ENCODE results near the gene MICB.
"Not testable (repeated sequence)": the region's sequence is repeated elsewhere in the genome, so short reads cannot be mapped to it uniquely, and the experiment has no call there.

MICB gene

GRCh38 chr6:31548544-31548873, 50.6 kb downstream of the MICB start:
- Histone ChIP-seq H3K79me2 (ENCODE audit: low read length) (peaks cover 6% of the 10 kb centered on the region), H3K9ac (ENCODE audit: low read length) (no peak overlapping the region), H3K9me2 (replicated peaks; ENCODE audit: insufficient read depth, low read length) (no peaks in the 10 kb centered on the region), H3K27me3 (replicated peaks; ENCODE audit: insufficient read depth, low read length) (no peaks in the 10 kb centered on the region), H3K27ac (ENCODE audit: low read length) (no peak overlapping the region), H2AFZ (ENCODE audit: low read length) (no peak overlapping the region), H3K9me3 (replicated peaks; ENCODE audit: insufficient read depth, low read length) (no peaks in the 10 kb centered on the region), H3K4me3 (ENCODE audit: low read length) (no peak overlapping the region), H3K4me1 (ENCODE audit: low read length) (peaks cover 9% of the 10 kb centered on the region), H3K4me2 (ENCODE audit: low read depth, low read length) (peak overlapping the region; percentile 67; the same call in 1 of the 2 replicates), H3K36me3 (replicated peaks; ENCODE audit: insufficient read depth, low read length) (no peaks in the 10 kb centered on the region), H4K20me1 (ENCODE audit: insufficient read depth, low read length) (no peaks in the 10 kb centered on the region), H3F3A (ENCODE audit: insufficient read depth, low read length) (0 out of 2 replicates have a peak, but pooled peaks cover 6% of the 10 kb centered on the region)
- TF ChIP-seq EZH2 (optimal IDR thresholded peaks at IDR 0.05; ENCODE audit: low read depth, low read length) (no peak), EZH2phosphoT487 (IDR thresholded peaks at IDR 0.05; ENCODE audit: low read length) (no peak), CTCF (IDR thresholded peaks at IDR 0.05; ENCODE audit: low read length) (no peak)
- no peak for DNase-seq

- not testable (repeated sequence) for H3K36me3 ChIP-seq (replicated peaks; ENCODE audit: insufficient read depth, low read length); H3K4me3 ChIP-seq (ENCODE audit: low read length); H3K9ac ChIP-seq (ENCODE audit: low read length); H2AFZ ChIP-seq (ENCODE audit: low read length); H3K4me2 ChIP-seq (ENCODE audit: low read depth, low read length); H3K27ac ChIP-seq (ENCODE audit: low read length); H3K27me3 ChIP-seq (replicated peaks; ENCODE audit: insufficient read depth, low read length); H3K9me2 ChIP-seq (replicated peaks; ENCODE audit: insufficient read depth, low read length); H3F3A ChIP-seq (ENCODE audit: insufficient read depth, low read length); H4K20me1 ChIP-seq (ENCODE audit: insufficient read depth, low read length); H3K4me1 ChIP-seq (ENCODE audit: low read length); H3K79me2 ChIP-seq (ENCODE audit: low read length); H3K9me3 ChIP-seq (replicated peaks; ENCODE audit: insufficient read depth, low read length)
- TF ChIP-seq CTCF (IDR thresholded peaks at IDR 0.05; ENCODE audit: low read length) = peak; percentile 52
- DNase-seq = peak; percentile 21
These were observed 53.4 kb downstream of the MICB start for GRCh38 chr6:31551371-31551770.

GRCh38 chr6:31556307-31556706, 58.4 kb downstream of the MICB start:
- no peak for DNase-seq
- H3K27me3 ChIP-seq (replicated peaks; ENCODE audit: insufficient read depth, low read length) = no peaks in the 10 kb centered on the region
- H3K9me3 ChIP-seq (replicated peaks; ENCODE audit: insufficient read depth, low read length) = no peaks in the 10 kb centered on the region
- no peaks in the 10 kb centered on the region for H3K9me2 ChIP-seq (replicated peaks; ENCODE audit: insufficient read depth, low read length)
- no peak overlapping the region for H3K9ac ChIP-seq (ENCODE audit: low read length)
- peaks cover 15% of the 10 kb centered on the region for H3F3A ChIP-seq (ENCODE audit: insufficient read depth, low read length)
- H4K20me1 ChIP-seq (ENCODE audit: insufficient read depth, low read length) = peaks cover 10% of the 10 kb centered on the region; the same call in 1 of the 2 replicates
- H3K79me2 ChIP-seq (ENCODE audit: low read length) = no peaks in the 10 kb centered on the region
- no peak overlapping the region for H3K4me3 ChIP-seq (ENCODE audit: low read length)
- H3K4me1 ChIP-seq (ENCODE audit: low read length) = peaks cover 32% of the 10 kb centered on the region
- no peaks in the 10 kb centered on the region for H3K36me3 ChIP-seq (replicated peaks; ENCODE audit: insufficient read depth, low read length)
- H3K27ac ChIP-seq (ENCODE audit: low read length) = no peak overlapping the region
- H2AFZ ChIP-seq (ENCODE audit: low read length) = no peak overlapping the region
- H3K4me2 ChIP-seq (ENCODE audit: low read depth, low read length) = no peak overlapping the region
- no peak for TF ChIP-seq EZH2phosphoT487 (IDR thresholded peaks at IDR 0.05; ENCODE audit: low read length)
- TF ChIP-seq CTCF (IDR thresholded peaks at IDR 0.05; ENCODE audit: low read length) = no peak
- no peak for TF ChIP-seq EZH2 (optimal IDR thresholded peaks at IDR 0.05; ENCODE audit: low read depth, low read length)

Data from MM.1S (cell line).